Heart left ventricle (tissue), 16 donors: ENCODE measurements around the gene ASIC1. TPM values are rescaled to one million over a fixed set of nuclear protein-coding genes. Genes with fewer than 3 reads are reported as not detected.
A peak's percentile ranks its signal among the peaks of the same experiment; 100 is the strongest.

Source experiments
- ATAC-seq, 4 donors: fragments of 200-7000 bp; cut with Tn5 transposase; one replicate each; pipeline ENCODE4 v1.9.1; 2020 to 2022; ENCODE audit warnings: moderate library complexity in 4 of 4, mild to moderate bottlenecking in 3 of 4, moderate number of reproducible peaks in 1 of 4
- DNase-seq, 5 donors: peaks; one replicate each; pipeline ENCODE4 v3.0.0-alpha.2; 2020
- H3K27ac ChIP-seq, 12 donors: fragments of 200-600 bp; sonication (generic) in 4 of 12; one replicate each; pipeline versions ENCODE4 v1.5.0 to v1.8.0; 2016 to 2022; ENCODE audit warnings: mild to moderate bottlenecking in 2 of 12
- H3K27me3 ChIP-seq, 9 donors: fragments of 200-600 bp; sonication (generic) in 2 of 9; one replicate each; pipeline versions ENCODE4 v1.5.1 to v1.8.0; 2016 to 2022; ENCODE audit warnings: mild to moderate bottlenecking in 3 of 9
- H3K36me3 ChIP-seq, 9 donors: fragments of 200-600 bp; sonication (generic) in 2 of 9; one replicate each; pipeline versions ENCODE4 v1.5.0 to v1.8.0; 2018 to 2022; ENCODE audit warnings: mild to moderate bottlenecking in 2 of 9
- H3K4me1 ChIP-seq, 12 donors: fragments of 200-600 bp; sonication (generic) in 4 of 12; one replicate each; pipeline versions ENCODE4 v1.5.0 to v1.8.0; 2016 to 2022; ENCODE audit warnings: mild to moderate bottlenecking in 3 of 12
- H3K4me3 ChIP-seq, 12 donors: fragments of 200-600 bp; sonication (generic) in 4 of 12; one replicate each; pipeline versions ENCODE4 v1.5.0 to v1.8.0; 2017 to 2022; ENCODE audit warnings: mild to moderate bottlenecking in 9 of 12, moderate library complexity in 4 of 12
- H3K9me3 ChIP-seq, 12 donors: fragments of 200-600 bp; sonication (generic) in 4 of 12; one replicate each; pipeline versions ENCODE4 v1.5.0 to v1.8.0; 2016 to 2022; ENCODE audit warnings: mild to moderate bottlenecking in 1 of 12
- POLR2A ChIP-seq, 2 donors: fragments of 450-650 bp; IDR thresholded peaks; one replicate each; pipeline ENCODE4 v1.6.1; 2017; ENCODE audit warnings: antibody characterized with exemption in 2 of 2, mild to moderate bottlenecking in 2 of 2, moderate library complexity in 2 of 2
- WGBS, 4 donors: extraction: QIAGEN DNeasy Blood & Tissue Kit in 2 of 4; methylation state at CpG; one replicate each; pipeline versions ENCODE4 v1.1.5 to v1.1.7; 2013 to 2018; 5-methylcytosine and 5-hydroxymethylcytosine counted together
- intact Hi-C, 10 donors: fragments of 100-400 bp; cut with DNase I; formaldehyde crosslinking; loops; one replicate each; pipeline versions ENCODE4 v1.11.1 to v1.14.2; 2022
- polyA plus RNA-seq, 2 donors: library from polyadenylated mRNA; stranded (reverse); fragments of 200-250 nt; gene quantifications; one replicate each; pipeline ENCODE4 v1.2.3, GENCODE V29; 2013
- total RNA-seq, 9 donors: library from RNA; depleted of rRNA in 2 of 9; stranded (reverse); fragments of >200 nt in 2 of 9; fragmentation: NEBNext Ultra II Directional in 3 of 9; extraction: Animal tissue kit (Norgen Biotek cat#: 25700) in 3 of 9; gene quantifications; one replicate each; pipeline versions ENCODE4 v1.1.0 to v1.2.4, GENCODE V29; 2016 to 2023
- TF ChIP-seq, protein P1 (sequence below), 12 donors: fragments of 200-600 bp; sonication (generic) in 4 of 12; IDR thresholded peaks; one replicate each; pipeline versions ENCODE4 v1.5.0 to v1.8.0; 2018 to 2022; ENCODE audit warnings: antibody characterized with exemption in 12 of 12, mild to moderate bottlenecking in 5 of 12
- donor health status: ischemic (EF 13 %, LVEDD 7.1; RV severe dilation, severe dysfunction).
- donor health status: healthy with polysubstance abuse.
- donor health status: DM: no; HTN: yes; CAD: no.
- donor health status: DM: no; HTN: no; CAD: no.
- donor health status: ischemic (EF 25% LVEDD 6.9; RV normal size, moderate dysfunction).
- donor health status: ischemic (EF 25% LVEDD 5.7; RV mildly dilated, moderate dysfunction).
- donor health status: healthy.
- donor health status: DM: yes; HTN: yes; CAD: no.
- donor health status: ischemic (EF 35%, LVEDD 5.7; RV mildly dilated, moderate dysfunction).
- donor health status: nonischemic (EF 11% LVEDD 7.7; RV severe dilation, severe dysfunction).
- donor health status: DM: yes; HTN: yes; CAD: no.
- donor health status: PGD.
- donor health status: ischemic (EF 29% LVEDD 5.4; RV normal size, mild dysfunction).
- donor health status: nonischemic (EF 23%, LVEDD 6.1; RV moderate dilation, normal function).

The ASIC1 gene
- total and polyA plus RNA-seq, 11 donors, result 0.31 to 1.8 (median 0.71) TPM

DNA sequence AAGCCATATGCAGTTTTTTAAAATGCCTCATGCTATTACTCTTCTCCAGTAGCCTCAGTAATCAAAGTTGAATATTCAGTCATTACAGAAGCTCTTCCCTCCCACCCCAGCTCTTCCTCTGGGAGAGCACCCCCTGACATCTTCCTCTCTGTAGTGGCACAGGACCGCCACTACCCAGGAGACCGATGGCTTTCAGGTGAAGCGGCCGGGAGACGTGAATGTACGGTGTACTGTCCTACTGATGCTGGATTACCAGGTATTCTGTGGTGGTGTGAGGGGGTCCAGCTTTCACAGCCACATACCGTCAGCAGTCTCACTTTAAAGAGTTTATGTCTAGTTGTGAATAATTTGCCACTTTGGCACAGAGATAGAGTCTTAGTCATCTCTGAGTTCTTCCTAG is 32.3 kb downstream of the ASIC1 start:
- Histone ChIP-seq H3K4me3 (no peak overlapping the region), H3K27me3 (no peaks in the 10 kb centered on the region), H3K27ac (no peak overlapping the region), H3K9me3 (no peaks in the 10 kb centered on the region), H3K4me1 (peaks cover 0 to 20% (median 6%) of the 10 kb centered on the region in 12 donors), H3K36me3 (peaks cover 12 to 84% (median 82%) of the 10 kb centered on the region in 9 donors)
- no peak for ATAC-seq
- no peak for DNase-seq
- TF ChIP-seq, protein P1, sequence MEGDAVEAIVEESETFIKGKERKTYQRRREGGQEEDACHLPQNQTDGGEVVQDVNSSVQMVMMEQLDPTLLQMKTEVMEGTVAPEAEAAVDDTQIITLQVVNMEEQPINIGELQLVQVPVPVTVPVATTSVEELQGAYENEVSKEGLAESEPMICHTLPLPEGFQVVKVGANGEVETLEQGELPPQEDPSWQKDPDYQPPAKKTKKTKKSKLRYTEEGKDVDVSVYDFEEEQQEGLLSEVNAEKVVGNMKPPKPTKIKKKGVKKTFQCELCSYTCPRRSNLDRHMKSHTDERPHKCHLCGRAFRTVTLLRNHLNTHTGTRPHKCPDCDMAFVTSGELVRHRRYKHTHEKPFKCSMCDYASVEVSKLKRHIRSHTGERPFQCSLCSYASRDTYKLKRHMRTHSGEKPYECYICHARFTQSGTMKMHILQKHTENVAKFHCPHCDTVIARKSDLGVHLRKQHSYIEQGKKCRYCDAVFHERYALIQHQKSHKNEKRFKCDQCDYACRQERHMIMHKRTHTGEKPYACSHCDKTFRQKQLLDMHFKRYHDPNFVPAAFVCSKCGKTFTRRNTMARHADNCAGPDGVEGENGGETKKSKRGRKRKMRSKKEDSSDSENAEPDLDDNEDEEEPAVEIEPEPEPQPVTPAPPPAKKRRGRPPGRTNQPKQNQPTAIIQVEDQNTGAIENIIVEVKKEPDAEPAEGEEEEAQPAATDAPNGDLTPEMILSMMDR (IDR thresholded peaks at IDR 0.05), result no peak
- TF ChIP-seq POLR2A (IDR thresholded peaks at IDR 0.05), result no peak
- intact Hi-C loops, result loop anchor here in 5 of 10 donors (2.0 to 10.0 kb wide), 3 partner anchors 85 to 225 kb away; no protein-coding TSS in a partner anchor
- 95 to 99% (median 96%) methylated on average over 7 of the region's 7 CpGs for WGBS, 4 donors

DNA sequence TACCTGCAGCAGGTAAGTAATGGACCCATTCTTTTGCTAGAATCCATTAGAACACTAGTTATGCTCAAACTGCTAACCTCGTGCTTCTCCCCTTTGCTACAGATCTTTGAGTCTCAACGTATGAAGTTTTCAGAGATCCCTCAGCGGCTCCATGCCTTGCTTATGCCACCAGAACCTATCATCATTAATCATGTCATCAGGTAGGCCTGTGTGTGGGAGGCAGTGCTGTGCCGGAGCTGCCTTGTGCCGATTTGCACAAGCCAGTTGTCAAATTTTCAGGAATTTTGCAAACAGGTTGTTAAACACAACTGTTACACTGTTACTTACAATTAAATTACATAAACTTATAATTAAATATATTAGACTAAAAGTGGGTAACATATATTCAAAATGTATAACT is 33.0 kb downstream of the ASIC1 start:
- 79 to 86% (median 83%) methylated on average over 5 of the region's 5 CpGs for WGBS, 4 donors
- H3K9me3 ChIP-seq, result no peaks in the 10 kb centered on the region
- DNase-seq, result no peak
- H3K4me3 ChIP-seq, result no peak overlapping the region
- H3K36me3 ChIP-seq, result peaks cover 12 to 91% (median 88%) of the 10 kb centered on the region in 9 donors
- ATAC-seq, result no peak
- H3K27me3 ChIP-seq, result no peaks in the 10 kb centered on the region
- H3K27ac ChIP-seq, result no peak overlapping the region
- intact Hi-C loops, result loop anchor here in 1 of 10 donors (10.0 kb wide), 1 partner anchor 224 kb away; no protein-coding TSS in a partner anchor
- no peak for TF ChIP-seq POLR2A (IDR thresholded peaks at IDR 0.05)
- TF ChIP-seq, protein P1 (IDR thresholded peaks at IDR 0.05), result no peak
- H3K4me1 ChIP-seq, result peaks cover 0 to 20% (median 6%) of the 10 kb centered on the region in 12 donors

DNA sequence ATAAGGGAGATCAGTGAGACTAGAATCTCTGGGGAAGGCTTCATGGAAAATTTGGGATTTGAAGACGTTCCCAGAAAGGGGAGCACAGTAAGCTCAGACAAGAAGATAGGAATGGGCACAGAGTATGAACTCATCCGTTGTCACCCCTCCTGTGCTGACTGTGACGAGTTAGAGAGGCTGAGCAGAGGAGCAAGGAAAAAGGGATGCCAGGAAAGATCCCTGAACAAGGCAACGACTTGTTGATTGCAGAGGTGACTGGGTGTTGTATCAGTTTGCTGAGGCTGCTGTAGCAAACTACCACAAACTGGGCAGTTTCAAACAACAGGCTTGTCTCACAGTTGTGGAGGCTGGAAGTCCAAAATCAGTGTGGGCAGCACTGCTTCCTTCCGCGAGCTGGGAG is 40.6 kb downstream of the ASIC1 start:
- Histone ChIP-seq H3K4me1 (peaks cover 0 to 12% (median 2%) of the 10 kb centered on the region in 12 donors), H3K36me3 (peaks cover 3 to 91% (median 78%) of the 10 kb centered on the region in 9 donors), H3K27me3 (no peaks in the 10 kb centered on the region), H3K4me3 (no peak overlapping the region), H3K27ac (no peak overlapping the region), H3K9me3 (no peaks in the 10 kb centered on the region)
- intact Hi-C loops, result loop anchor here in 1 of 10 donors (10.0 kb wide), 1 partner anchor 217 kb away; no protein-coding TSS in a partner anchor
- ATAC-seq, result no peak
- no peak for DNase-seq
- TF ChIP-seq, protein P1 (IDR thresholded peaks at IDR 0.05), result no peak
- TF ChIP-seq POLR2A (IDR thresholded peaks at IDR 0.05), result no peak
- 77 to 85% (median 79%) methylated on average over 6 of the region's 6 CpGs for WGBS, 4 donors

DNA sequence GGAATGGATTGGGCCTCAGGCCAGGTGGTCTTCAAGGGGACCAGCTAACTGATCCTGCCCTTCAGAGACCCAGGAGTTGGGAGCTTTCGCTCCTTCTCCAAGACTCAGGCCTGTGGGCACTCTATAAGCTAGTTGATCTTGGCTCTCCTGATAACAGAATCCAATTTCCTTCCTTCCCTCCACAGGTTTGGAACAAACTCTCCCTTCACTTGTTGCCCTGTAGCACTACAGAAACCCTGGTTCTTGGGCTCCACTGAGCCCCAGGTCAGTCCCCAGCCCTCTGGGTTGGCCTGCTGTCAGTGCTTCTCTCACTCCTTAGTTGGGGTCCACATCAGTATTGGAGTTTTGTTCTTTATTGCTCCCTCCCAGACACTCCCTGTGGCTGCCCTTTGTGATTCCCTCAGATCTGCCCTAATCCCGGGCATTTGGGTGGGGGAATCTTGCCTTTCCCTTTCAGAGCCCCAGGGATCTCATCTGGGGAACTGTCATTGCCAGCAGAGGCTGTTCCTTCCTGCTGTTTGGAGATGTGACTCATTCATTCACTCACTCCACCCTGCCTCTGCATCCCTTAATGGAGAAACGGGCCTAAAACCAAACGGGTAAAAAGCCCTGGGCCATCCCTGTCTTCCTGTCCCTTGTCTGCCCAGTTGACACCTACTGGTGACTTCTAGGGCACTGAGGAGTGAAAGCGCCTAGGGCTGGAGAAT is 42.1 kb downstream of the ASIC1 start:
- ATAC-seq (peak in 1 of 4 donors; percentile 12), DNase-seq (no peak)
- Histone ChIP-seq H3K36me3 (peaks cover 2 to 76% (median 63%) of the 10 kb centered on the region in 9 donors), H3K27ac (peak overlapping the region in 1 of 12 donors; percentile 43), H3K9me3 (no peaks in the 10 kb centered on the region), H3K4me3 (no peak overlapping the region), H3K4me1 (peaks cover 0 to 26% (median 14%) of the 10 kb centered on the region in 12 donors), H3K27me3 (no peaks in the 10 kb centered on the region)
- intact Hi-C loops, result loop anchor here in 1 of 10 donors (10.0 kb wide), 1 partner anchor 215 kb away; no protein-coding TSS in a partner anchor
- TF ChIP-seq, protein P1 (IDR thresholded peaks at IDR 0.05), result no peak
- no peak for TF ChIP-seq POLR2A (IDR thresholded peaks at IDR 0.05)
- WGBS, 4 donors, result 72 to 76% (median 74%) methylated on average over 5 of the region's 5 CpGs
